Fibroblast of mammary gland (primary cell): ENCODE measurements around the gene ATG7.

Source experiments
- DNase-seq: peaks from one replicate; pipeline ENCODE4 v3.0.0-alpha.2; 2010; ENCODE audit warnings: low read depth
- H3K4me3 ChIP-seq: 2 replicates; pipeline ENCODE4 v1.5.1; 2011; ENCODE audit warnings: low read depth, mild to moderate bottlenecking, low read length, moderate library complexity; ENCODE audit not compliant: control insufficient read depth
- CTCF ChIP-seq: conservative IDR thresholded peaks from 2 replicates; pipeline ENCODE4 v1.5.1; 2011; ENCODE audit warnings: low read depth, low read length, inconsistent platforms; ENCODE audit not compliant: control insufficient read depth, insufficient read depth

The ATG7 gene

GRCh38 chr3:11539218-11539617 is 267.0 kb downstream of the ATG7 start:
- DNase-seq = no peak
- no peak overlapping the region for H3K4me3 ChIP-seq
- TF ChIP-seq CTCF = no peak

- H3K4me3 ChIP-seq = no peak overlapping the region
- TF ChIP-seq CTCF = no peak
- DNase-seq = no peak
Measured at GRCh38 chr3:11539677-11540076, 267.5 kb downstream of the ATG7 start.

DNA sequence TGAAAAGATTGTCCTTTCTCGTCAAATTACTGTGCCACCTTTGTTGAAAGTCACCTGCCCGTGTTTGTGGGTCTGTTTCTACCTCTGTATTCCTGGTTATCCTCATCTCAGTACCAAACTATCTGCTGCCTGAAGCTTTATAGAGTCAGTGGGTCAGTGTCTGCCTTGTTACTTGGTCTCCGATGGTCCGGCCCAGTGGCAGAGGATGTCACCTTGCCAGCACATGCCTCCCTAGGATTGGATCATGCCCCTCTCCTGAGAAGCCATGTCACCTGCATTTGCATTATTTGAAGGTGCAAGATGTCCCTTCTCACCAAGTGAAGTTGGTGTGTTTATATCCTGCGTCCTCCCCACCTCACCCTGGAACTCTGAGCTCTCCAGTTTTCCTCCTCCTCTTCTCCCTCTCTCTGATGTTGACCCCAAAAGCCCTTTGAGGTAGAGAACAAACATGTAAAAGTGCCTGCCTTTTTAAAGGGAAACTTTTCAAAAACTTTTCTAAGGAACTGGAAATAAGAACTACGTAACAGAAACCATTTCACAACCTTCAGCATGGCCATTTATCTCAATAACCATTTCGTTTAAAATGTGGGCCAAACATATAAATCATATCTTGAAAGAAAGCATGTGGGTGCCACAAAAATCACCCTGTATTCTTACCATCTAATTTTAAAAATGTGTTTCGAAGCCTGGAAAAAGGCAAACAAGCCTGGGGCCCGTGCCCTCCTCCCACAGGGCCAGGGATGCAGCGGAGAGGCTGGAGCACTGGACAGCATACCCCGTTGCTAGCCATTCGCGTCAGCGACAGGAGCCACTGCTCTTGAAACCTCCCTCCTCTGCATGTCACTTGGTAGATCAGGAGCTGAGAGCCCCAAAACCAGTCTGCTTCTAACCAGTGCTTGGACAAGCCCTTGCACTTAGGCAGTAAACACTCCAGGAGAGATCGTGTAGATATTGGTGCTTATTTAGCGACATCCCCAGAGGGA is 269.4 kb downstream of the ATG7 start:
- H3K4me3 ChIP-seq = no peak overlapping the region
- no peak for DNase-seq
- no peak for TF ChIP-seq CTCF

GRCh38 chr3:11542551-11542950 is 270.4 kb downstream of the ATG7 start:
- TF ChIP-seq CTCF = no peak
- DNase-seq = no peak
- no peak overlapping the region for H3K4me3 ChIP-seq

GRCh38 chr3:11543141-11543947 is 271.1 kb downstream of the ATG7 start:
- DNase-seq = no peak
- TF ChIP-seq CTCF = no peak
- no peak overlapping the region for H3K4me3 ChIP-seq

DNA sequence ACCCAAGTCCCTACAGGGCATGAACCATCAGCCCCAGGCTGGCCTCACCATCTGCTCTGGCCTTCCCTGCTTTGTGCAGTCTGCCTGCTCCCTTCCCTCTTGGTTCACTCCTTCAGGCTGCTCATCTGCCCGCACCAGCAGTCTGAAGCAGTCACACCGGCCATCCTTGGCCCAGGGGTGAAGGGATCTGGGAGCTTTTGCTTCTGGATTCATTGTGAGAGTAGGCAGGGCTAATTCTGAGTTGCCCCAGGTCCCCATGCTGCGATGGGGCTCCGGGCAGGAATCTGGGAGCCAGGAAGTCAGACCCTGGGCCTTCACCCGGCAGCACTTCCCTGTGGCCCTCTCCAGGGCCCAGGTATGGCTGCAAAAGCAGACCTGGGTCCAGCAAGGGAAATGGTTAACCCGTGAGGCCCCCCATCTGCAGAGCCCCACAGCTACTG is 271.8 kb downstream of the ATG7 start:
- no peak for DNase-seq
- no peak for TF ChIP-seq CTCF
- H3K4me3 ChIP-seq = no peak overlapping the region
